ENCODE data around the gene ASAH2. TPM values are rescaled to one million over a fixed set of nuclear protein-coding genes. Genes with fewer than 3 reads are reported as not detected.

Gene ASAH2
- total RNA-seq (2016; rRNA removed; fragmentation: Illumina TruSeq; extraction: Trizol) = 8.9 and 16.0 TPM in 2 replicates
- 1.1 and 1.7 TPM in 2 replicates for total RNA-seq (2016; cell fraction: cytosol; rRNA removed; fragmentation: Illumina TruSeq; extraction: Trizol; ENCODE audit: low read depth)
- 8.2 and 13.2 TPM in 2 replicates for total RNA-seq (2016; cell fraction: insoluble cytoplasmic fraction; rRNA removed; fragmentation: Illumina TruSeq; extraction: Trizol)
- 2.7 and 6.0 TPM in 2 replicates for total RNA-seq (2016; cell fraction: membrane; rRNA removed; fragmentation: Illumina TruSeq; extraction: Trizol)
- total RNA-seq (2016; cell fraction: nucleus; rRNA removed; fragmentation: Illumina TruSeq; extraction: Trizol) = 12.5 and 13.1 TPM in 2 replicates
- 14.8 and 17.9 TPM in 2 replicates for polyA plus RNA-seq (2011; rRNA removed)
- 10.0 and 11.0 TPM in 2 replicates for polyA plus RNA-seq (2011; cell fraction: cytosol; rRNA removed)
- polyA plus RNA-seq (2011; cell fraction: nucleus; rRNA removed) = 8.1 and 9.8 TPM in 2 replicates
- 4.6 TPM in 2 replicates for polyA plus RNA-seq (2012)
- 0.70 and 1.3 TPM in 2 replicates for polyA plus RNA-seq (2016; cell fraction: cytosol; fragmentation: Illumina TruSeq; extraction: Trizol; ENCODE audit: low read depth)
- polyA plus RNA-seq (2016; cell fraction: insoluble cytoplasmic fraction; fragmentation: Illumina TruSeq; extraction: Trizol; ENCODE audit: low read depth) = 3.4 and 6.6 TPM in 2 replicates
- 0.94 and 1.8 TPM in 2 replicates for polyA plus RNA-seq (2016; cell fraction: membrane; fragmentation: Illumina TruSeq; extraction: Trizol; ENCODE audit: low read depth)
- polyA plus RNA-seq (2016; cell fraction: nucleus; fragmentation: Illumina TruSeq; extraction: Trizol; ENCODE audit: insufficient read depth, low read depth) = 12.1 and 13.5 TPM in 2 replicates
- 2.8 and 27.5 TPM in 2 replicates for polyA minus RNA-seq (2011; rRNA and poly(A)+ RNA removed; ENCODE audit: low replicate concordance)
- polyA minus RNA-seq (2011; cell fraction: cytosol; rRNA and poly(A)+ RNA removed) = 15.3 and 18.1 TPM in 2 replicates
- polyA minus RNA-seq (2011; cell fraction: nucleus; rRNA and poly(A)+ RNA removed) = 15.1 and 15.3 TPM in 2 replicates
- Bru-seq, nascent RNA = percentile 66 among the genes with signal in this experiment
- BruChase-seq, experiment 1, labeled RNA remaining after a 6-hour chase = percentile 60 among the genes with signal in this experiment
- percentile 62 among the genes with signal in this experiment for BruChase-seq, experiment 2, labeled RNA remaining after a 2-hour chase
- long read RNA-seq, experiment 1, partial matches to known transcripts = 3 of 12 reads
- long read RNA-seq, experiment 1, other reads (novel, unspliced or antisense) = 9 of 12 reads
- long read RNA-seq, experiment 2, partial matches to known transcripts = 5 of 26 reads
- long read RNA-seq, experiment 2, other reads (novel, unspliced or antisense) = 21 of 26 reads

DNA sequence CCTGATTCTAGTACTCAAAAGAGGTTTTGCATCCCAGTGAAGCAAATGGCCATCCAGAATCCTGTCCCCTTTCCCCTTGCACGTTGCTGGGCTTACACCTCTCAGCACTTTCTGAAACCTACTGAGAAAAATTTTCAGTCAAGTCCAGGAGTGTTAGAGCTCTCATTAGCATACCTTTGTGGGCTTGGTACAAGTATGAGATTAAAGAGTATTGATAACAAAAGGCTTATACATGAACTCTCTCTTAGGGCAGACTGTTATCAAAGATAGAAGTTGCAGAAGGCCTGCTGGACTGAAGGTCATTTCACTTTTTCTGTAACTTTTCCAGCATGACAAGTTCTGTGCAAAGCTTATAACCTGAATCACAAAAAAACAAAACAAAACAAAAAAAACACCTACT lies at the start of gene ASAH2:
Gene ASAH2 (minus strand): TSS at position 123 of the 400 bp plus-strand sequence. CDS start 2,906 bp downstream, outside the sequence.
- Histone ChIP-seq H3K36me3 (replicated peaks in 1 of 2; ENCODE audit: control insufficient read depth in 1 of 2, insufficient read depth in 2 of 2, low read length in 2 of 2) (no peaks in the 10 kb centered on the region; a peak in 1 of 5 replicates), H3K27me3 (ENCODE audit: control insufficient read depth in 1 of 2, insufficient read depth in 2 of 2, low read length in 2 of 2) (no peaks in the 10 kb centered on the region; a peak in 1 of 5 replicates), H3K4me3 (replicated peaks in 1 of 3; ENCODE audit: insufficient read depth in 1 of 3, low read depth in 2 of 3, low read length in 3 of 3) (peak within 1 kb of the TSS; percentile 9 to 28 (median 25); a peak in 3 of 6 replicates), H3K9ac (ENCODE audit: insufficient read depth, low read depth, low read length) (peak within 1 kb of the TSS; percentile 20; the same call in 1 of the 2 replicates), H2AFZ (ENCODE audit: low read length) (peak within 1 kb of the TSS; percentile 54), H3K4me1 (ENCODE audit: insufficient read depth, low read length) (peaks cover 61% of the 10 kb centered on the region), H3K79me2 (ENCODE audit: insufficient read depth, low read length) (no peaks in the 10 kb centered on the region), H3K9me3 (ENCODE audit: low read length) (no peaks in the 10 kb centered on the region), H4K20me1 (ENCODE audit: insufficient read depth, low read length) (no peaks in the 10 kb centered on the region), H3K4me2 (ENCODE audit: low read depth, low read length) (peak within 1 kb of the TSS; percentile 69), H3K27ac (ENCODE audit: extremely low read length, insufficient read depth, low read length) (peak within 1 kb of the TSS; percentile 34)
- ChIA-PET CTCF (ENCODE audit: low intra/inter-chr PET ratio, low total read pairs) (no interaction called here), POLR2A (interaction anchor here (1.5 to 2.1 kb wide), 2 partner anchors 9 to 17 kb away, joined by 3 to 8 read pairs; no protein-coding TSS in a partner anchor)
- FAIRE-seq (peak; percentile 21), DNase-seq (ENCODE audit: low spot score) (peak; percentile 36), ATAC-seq (peak; percentile 63)
- intact Hi-C loops (cut with micrococcal nuclease; ENCODE audit: unreplicated experiment) = loop anchor here (2.0 kb wide), 1 partner anchor 17 kb away; no protein-coding TSS in a partner anchor
- in situ Hi-C loops (cut with HindIII; ENCODE audit: extremely low pct_ligation_motif_present, low pct_unique_long_range_greater_than_20kb) = no loop called here
- WGBS (ENCODE audit: low lambda C conversion rate) = 4% methylated on average over 1 of the region's 1 CpG
- BruUV-seq (replicated peaks) = no TSS peak
- no peak for TF ChIP-seq CBX2 (IDR thresholded peaks at IDR 0.05; ENCODE audit: low read depth, low read length)
- no peak for TF ChIP-seq CBX2 (CRISPR knock-in tag; IDR thresholded peaks at IDR 0.05; ENCODE audit: low read depth)
- TF ChIP-seq PHF21A (CRISPR knock-in tag; IDR thresholded peaks at IDR 0.05) = no peak
- TF ChIP-seq POLR2G (IDR thresholded peaks at IDR 0.05; ENCODE audit: low read depth, low read length) = peak; percentile 36; the same call in 1 of the 2 replicates
- TF ChIP-seq SAP130 (CRISPR knock-in tag; IDR thresholded peaks at IDR 0.05; ENCODE audit: low read depth) = 0 out of 2 replicates have a peak, but pooled peaks have one; percentile 13
- TF ChIP-seq RXRB (CRISPR knock-in tag; IDR thresholded peaks at IDR 0.05; ENCODE audit: borderline replicate concordance) = peak; percentile 10; the same call in 1 of the 2 replicates
- TF ChIP-seq ZNF792 (CRISPR knock-in tag; IDR thresholded peaks at IDR 0.05) = peak; percentile 78; the same call in 1 of the 2 replicates
- TF ChIP-seq RBAK (CRISPR knock-in tag; IDR thresholded peaks at IDR 0.05) = 0 out of 2 replicates have a peak, but pooled peaks have one; percentile 75
- peak in 1 of 2 experiments; percentile 38; a peak in 1 of 4 replicates for TF ChIP-seq EP300 (IDR thresholded peaks at IDR 0.05; ENCODE audit: low read depth in 2 of 2, low read length in 2 of 2)
- no peak for TF ChIP-seq EP300 (CRISPR knock-in tag; IDR thresholded peaks at IDR 0.05; ENCODE audit: borderline replicate concordance)
- TF ChIP-seq ZNF20 (CRISPR knock-in tag; IDR thresholded peaks at IDR 0.05) = no peak
- TF ChIP-seq RXRA (CRISPR knock-in tag; IDR thresholded peaks at IDR 0.05) = no peak
- TF ChIP-seq, protein P1, sequence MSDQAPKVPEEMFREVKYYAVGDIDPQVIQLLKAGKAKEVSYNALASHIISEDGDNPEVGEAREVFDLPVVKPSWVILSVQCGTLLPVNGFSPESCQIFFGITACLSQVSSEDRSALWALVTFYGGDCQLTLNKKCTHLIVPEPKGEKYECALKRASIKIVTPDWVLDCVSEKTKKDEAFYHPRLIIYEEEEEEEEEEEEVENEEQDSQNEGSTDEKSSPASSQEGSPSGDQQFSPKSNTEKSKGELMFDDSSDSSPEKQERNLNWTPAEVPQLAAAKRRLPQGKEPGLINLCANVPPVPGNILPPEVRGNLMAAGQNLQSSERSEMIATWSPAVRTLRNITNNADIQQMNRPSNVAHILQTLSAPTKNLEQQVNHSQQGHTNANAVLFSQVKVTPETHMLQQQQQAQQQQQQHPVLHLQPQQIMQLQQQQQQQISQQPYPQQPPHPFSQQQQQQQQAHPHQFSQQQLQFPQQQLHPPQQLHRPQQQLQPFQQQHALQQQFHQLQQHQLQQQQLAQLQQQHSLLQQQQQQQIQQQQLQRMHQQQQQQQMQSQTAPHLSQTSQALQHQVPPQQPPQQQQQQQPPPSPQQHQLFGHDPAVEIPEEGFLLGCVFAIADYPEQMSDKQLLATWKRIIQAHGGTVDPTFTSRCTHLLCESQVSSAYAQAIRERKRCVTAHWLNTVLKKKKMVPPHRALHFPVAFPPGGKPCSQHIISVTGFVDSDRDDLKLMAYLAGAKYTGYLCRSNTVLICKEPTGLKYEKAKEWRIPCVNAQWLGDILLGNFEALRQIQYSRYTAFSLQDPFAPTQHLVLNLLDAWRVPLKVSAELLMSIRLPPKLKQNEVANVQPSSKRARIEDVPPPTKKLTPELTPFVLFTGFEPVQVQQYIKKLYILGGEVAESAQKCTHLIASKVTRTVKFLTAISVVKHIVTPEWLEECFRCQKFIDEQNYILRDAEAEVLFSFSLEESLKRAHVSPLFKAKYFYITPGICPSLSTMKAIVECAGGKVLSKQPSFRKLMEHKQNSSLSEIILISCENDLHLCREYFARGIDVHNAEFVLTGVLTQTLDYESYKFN (CRISPR knock-in tag; conservative IDR thresholded peaks at IDR 0.05) = peak; percentile 50
- TF ChIP-seq ISL2 (CRISPR knock-in tag; IDR thresholded peaks at IDR 0.05) = 0 out of 2 replicates have a peak, but pooled peaks have one; percentile 19
- TF ChIP-seq SOX5 (CRISPR knock-in tag; IDR thresholded peaks at IDR 0.05; ENCODE audit: borderline replicate concordance) = peak; percentile 32; the same call in 1 of the 2 replicates
- TF ChIP-seq ZNF12 (CRISPR knock-in tag; IDR thresholded peaks at IDR 0.05) = peak; percentile 81; the same call in 1 of the 2 replicates
- TF ChIP-seq GZF1 (CRISPR knock-in tag; IDR thresholded peaks at IDR 0.05) = no peak

Data from HepG2 (cell line).